ENCODE measurements around the gene ZNF778.

The ZNF778 gene

GRCh38 chr16:89268987-89269735, 51.7 kb downstream of the ZNF778 start:
- DNase-seq (ENCODE audit: insufficient read length) = no peak
- TF ChIP-seq TAF1 (IDR thresholded peaks at IDR 0.05; ENCODE audit: borderline replicate concordance, low read depth, low read length) (no peak), POLR2A (IDR thresholded peaks at IDR 0.05; ENCODE audit: low read depth, low read length) (peak; percentile 2; the same call in 1 of the 2 replicates)

GRCh38 chr16:89269805-89270665, 52.5 kb downstream of the ZNF778 start:
- FAIRE-seq (no peak), DNase-seq (ENCODE audit: insufficient read length) (no peak)
- TF ChIP-seq TAF1 (IDR thresholded peaks at IDR 0.05; ENCODE audit: borderline replicate concordance, low read depth, low read length) = no peak
- TF ChIP-seq POLR2A (IDR thresholded peaks at IDR 0.05; ENCODE audit: low read depth, low read length) = no peak
- no peak for TF ChIP-seq POLR2AphosphoS5 (IDR thresholded peaks at IDR 0.05; ENCODE audit: low read depth, low read length)

More at GRCh38 chr16:89268987-89269735, 51.7 kb downstream of the ZNF778 start:
- no peak for FAIRE-seq

GRCh38 chr16:89270666-89271345, 53.3 kb downstream of the ZNF778 start:
- TF ChIP-seq POLR2A (IDR thresholded peaks at IDR 0.05; ENCODE audit: low read depth, low read length) (no peak), POLR2AphosphoS5 (IDR thresholded peaks at IDR 0.05; ENCODE audit: low read depth, low read length) (no peak), TAF1 (IDR thresholded peaks at IDR 0.05; ENCODE audit: borderline replicate concordance, low read depth, low read length) (no peak)
- FAIRE-seq (no peak), DNase-seq (ENCODE audit: insufficient read length) (no peak)

- DNase-seq (ENCODE audit: insufficient read length) (no peak), FAIRE-seq (no peak)
- TF ChIP-seq TAF1 (IDR thresholded peaks at IDR 0.05; ENCODE audit: borderline replicate concordance, low read depth, low read length) = no peak
Observed at GRCh38 chr16:89272631-89273030, 55.1 kb downstream of the ZNF778 start.

GRCh38 chr16:89273741-89274472, 56.4 kb downstream of the ZNF778 start:
- FAIRE-seq = no peak
- TF ChIP-seq TAF1 (IDR thresholded peaks at IDR 0.05; ENCODE audit: borderline replicate concordance, low read depth, low read length) (no peak), POLR2AphosphoS5 (IDR thresholded peaks at IDR 0.05; ENCODE audit: low read depth, low read length) (no peak), POLR2A (IDR thresholded peaks at IDR 0.05; ENCODE audit: low read depth, low read length) (no peak)
- no peak for DNase-seq (ENCODE audit: insufficient read length)

GRCh38 chr16:89274561-89275283, 57.2 kb downstream of the ZNF778 start:
- DNase-seq (ENCODE audit: insufficient read length) (no peak), FAIRE-seq (no peak)
- TF ChIP-seq POLR2AphosphoS5 (IDR thresholded peaks at IDR 0.05; ENCODE audit: low read depth, low read length) (no peak), TAF1 (IDR thresholded peaks at IDR 0.05; ENCODE audit: borderline replicate concordance, low read depth, low read length) (no peak), POLR2A (IDR thresholded peaks at IDR 0.05; ENCODE audit: low read depth, low read length) (no peak)

GRCh38 chr16:89275284-89275584, 57.7 kb downstream of the ZNF778 start:
- FAIRE-seq = no peak
- no peak for DNase-seq (ENCODE audit: insufficient read length)
- TF ChIP-seq POLR2AphosphoS5 (IDR thresholded peaks at IDR 0.05; ENCODE audit: low read depth, low read length) (no peak), POLR2A (IDR thresholded peaks at IDR 0.05; ENCODE audit: low read depth, low read length) (no peak), TAF1 (IDR thresholded peaks at IDR 0.05; ENCODE audit: borderline replicate concordance, low read depth, low read length) (no peak)

- FAIRE-seq (no peak), DNase-seq (ENCODE audit: insufficient read length) (no peak)
- no peak for TF ChIP-seq TAF1 (IDR thresholded peaks at IDR 0.05; ENCODE audit: borderline replicate concordance, low read depth, low read length)
- TF ChIP-seq POLR2A (IDR thresholded peaks at IDR 0.05; ENCODE audit: low read depth, low read length) = no peak
- TF ChIP-seq POLR2AphosphoS5 (IDR thresholded peaks at IDR 0.05; ENCODE audit: low read depth, low read length) = no peak
Observed at GRCh38 chr16:89275837-89276720, 58.6 kb downstream of the ZNF778 start.

- FAIRE-seq (no peak), DNase-seq (ENCODE audit: insufficient read length) (no peak)
- TF ChIP-seq POLR2AphosphoS5 (IDR thresholded peaks at IDR 0.05; ENCODE audit: low read depth, low read length) (no peak), POLR2A (IDR thresholded peaks at IDR 0.05; ENCODE audit: low read depth, low read length) (no peak), TAF1 (IDR thresholded peaks at IDR 0.05; ENCODE audit: borderline replicate concordance, low read depth, low read length) (no peak)
Observed at GRCh38 chr16:89277049-89277448, 59.5 kb downstream of the ZNF778 start.

Measured in GM12892 (cell line).